Caco-2 (cell line): ENCODE data around the gene SLC44A4. TPM values are rescaled to one million over a fixed set of nuclear protein-coding genes. Genes with fewer than 3 reads are reported as not detected.

Experiments
- BruUV-seq: library from RNA; stranded (reverse); fragments of 400-500 nt; replicated peaks from 2 replicates; lab custom pipeline; 2021; lab: Mats Ljungman, UMichigan
- CTCF ChIA-PET: fragments of 300-600 bp; sonication (Branson Sonifier 250); formaldehyde crosslinking; loops from one replicate; lab custom pipeline; 2022; ENCODE audit warnings: antibody characterized with exemption; lab: Charles Lee
- POLR2A ChIA-PET: fragments of 300-600 bp; sonication (Branson Sonifier 250); formaldehyde crosslinking; loops from one replicate; lab custom pipeline; 2022; ENCODE audit warnings: antibody characterized with exemption; lab: Charles Lee
- DNase-seq, 2 experiments: peaks; one replicate each; pipeline versions ENCODE4 v3.0.0 to v3.0.0-alpha.2; 2020 to 2022
- H3K27me3 ChIP-seq: replicated peaks from 2 replicates; pipeline ENCODE4 v1.6.0; 2011; ENCODE audit warnings: low read length; ENCODE audit not compliant: control insufficient read depth, insufficient read depth
- H3K36me3 ChIP-seq: 2 replicates; pipeline ENCODE4 v1.5.1; 2011; ENCODE audit warnings: low read length; ENCODE audit not compliant: control insufficient read depth, insufficient read depth
- H3K4me1 ChIP-seq: fragments of 250-450 bp; sonication (Bioruptor Pico); 2 replicates; pipeline ENCODE4 v1.5.1; 2020; ENCODE audit warnings: mild to moderate bottlenecking
- H3K4me3 ChIP-seq: 2 replicates; pipeline ENCODE4 v1.5.1; 2011; ENCODE audit warnings: low read depth, mild to moderate bottlenecking, control low read depth, low read length
- H3K9me3 ChIP-seq: fragments of 250-450 bp; sonication (Bioruptor Pico); 2 replicates; pipeline ENCODE4 v1.5.1; 2020; ENCODE audit warnings: mild to moderate bottlenecking, moderate library complexity
- H3K27ac Mint-ChIP-seq: one replicate; pipeline ENCODE4 v1.8.0; 2022; ENCODE audit warnings: mixed read lengths; ENCODE audit not compliant: unreplicated experiment
- H3K27me3 Mint-ChIP-seq: one replicate; pipeline ENCODE4 v1.8.0; 2022; ENCODE audit warnings: mixed read lengths; ENCODE audit not compliant: insufficient read depth, unreplicated experiment
- H3K36me3 Mint-ChIP-seq: one replicate; pipeline ENCODE4 v1.8.0; 2022; ENCODE audit warnings: mild to moderate bottlenecking, mixed read lengths; ENCODE audit not compliant: insufficient read depth, unreplicated experiment
- H3K4me1 Mint-ChIP-seq: one replicate; pipeline ENCODE4 v1.8.0; 2022; ENCODE audit warnings: low read depth, mixed read lengths; ENCODE audit not compliant: unreplicated experiment
- H3K4me3 Mint-ChIP-seq: one replicate; pipeline ENCODE4 v1.8.0; 2022; ENCODE audit warnings: mild to moderate bottlenecking, moderate library complexity, mixed read lengths; ENCODE audit not compliant: unreplicated experiment
- H3K9me3 Mint-ChIP-seq: one replicate; pipeline ENCODE4 v1.8.0; 2022; ENCODE audit warnings: mixed read lengths; ENCODE audit not compliant: unreplicated experiment
- intact Hi-C: fragments of 100-400 bp; cut with micrococcal nuclease; formaldehyde crosslinking; loops from one replicate; pipeline ENCODE4 v1.10.0; 2022; ENCODE audit not compliant: unreplicated experiment
- total RNA-seq: library from RNA; stranded (reverse); gene quantifications from 2 replicates; pipeline ENCODE4 v1.2.3, GENCODE V29; 2022
- TF ChIP-seq, protein P1 (sequence below), 2 experiments: fragments of 200-600 bp in 1 of 2; IDR thresholded peaks; 1 replicate in 1 of 2; 2 replicates in 1 of 2; pipeline versions ENCODE4 v1.5.1 to v1.8.0; 2011 to 2022; ENCODE audit warnings: antibody characterized with exemption in 1 of 2, control low read depth in 1 of 2, inconsistent platforms in 1 of 2, low read depth in 1 of 2, low read length in 1 of 2, mild to moderate bottlenecking in 1 of 2, moderate library complexity in 1 of 2; ENCODE audit not compliant: insufficient read depth in 1 of 2, severe bottlenecking in 1 of 2, unreplicated experiment in 1 of 2

Gene SLC44A4
- total RNA-seq, 1 experiment from 2014 or later = 0.57 TPM

GRCh38 chr6:31927242-31927862, 48.6 kb upstream of the SLC44A4 start, which contains the start of gene C2:
TSS of gene C2 (plus strand) at chr6:31927717. CDS start at chr6:31927753, 36 bp downstream.
- H3K4me1 ChIP-seq = peaks cover 3% of the 10 kb centered on the region; the same call in 1 of the 2 replicates
- Mint-ChIP-seq H3K4me1 (no peaks in the 10 kb centered on the region), H3K4me3 (no peak within 1 kb of the TSS), H3K36me3 (no peaks in the 10 kb centered on the region), H3K27ac (no peak within 1 kb of the TSS), H3K9me3 (no peaks in the 10 kb centered on the region), H3K27me3 (no peaks in the 10 kb centered on the region)
- H3K27me3 ChIP-seq = no peaks in the 10 kb centered on the region
- BruUV-seq = no TSS peak
- TF ChIP-seq, protein P1, sequence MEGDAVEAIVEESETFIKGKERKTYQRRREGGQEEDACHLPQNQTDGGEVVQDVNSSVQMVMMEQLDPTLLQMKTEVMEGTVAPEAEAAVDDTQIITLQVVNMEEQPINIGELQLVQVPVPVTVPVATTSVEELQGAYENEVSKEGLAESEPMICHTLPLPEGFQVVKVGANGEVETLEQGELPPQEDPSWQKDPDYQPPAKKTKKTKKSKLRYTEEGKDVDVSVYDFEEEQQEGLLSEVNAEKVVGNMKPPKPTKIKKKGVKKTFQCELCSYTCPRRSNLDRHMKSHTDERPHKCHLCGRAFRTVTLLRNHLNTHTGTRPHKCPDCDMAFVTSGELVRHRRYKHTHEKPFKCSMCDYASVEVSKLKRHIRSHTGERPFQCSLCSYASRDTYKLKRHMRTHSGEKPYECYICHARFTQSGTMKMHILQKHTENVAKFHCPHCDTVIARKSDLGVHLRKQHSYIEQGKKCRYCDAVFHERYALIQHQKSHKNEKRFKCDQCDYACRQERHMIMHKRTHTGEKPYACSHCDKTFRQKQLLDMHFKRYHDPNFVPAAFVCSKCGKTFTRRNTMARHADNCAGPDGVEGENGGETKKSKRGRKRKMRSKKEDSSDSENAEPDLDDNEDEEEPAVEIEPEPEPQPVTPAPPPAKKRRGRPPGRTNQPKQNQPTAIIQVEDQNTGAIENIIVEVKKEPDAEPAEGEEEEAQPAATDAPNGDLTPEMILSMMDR (IDR thresholded peaks at IDR 0.05; ENCODE audit: insufficient read depth in 1 of 2, low read depth in 1 of 2, low read length in 1 of 2, severe bottlenecking in 1 of 2, unreplicated experiment in 1 of 2) = no peak
- intact Hi-C loops = no loop called here
- H3K9me3 ChIP-seq = no peaks in the 10 kb centered on the region
- H3K36me3 ChIP-seq = no peaks in the 10 kb centered on the region; the same call in 1 of the 2 replicates
- 0 out of 2 replicates have a peak within 1 kb of the TSS, but pooled peaks have one; percentile 11 for H3K4me3 ChIP-seq
- POLR2A ChIA-PET = no interaction called here
- CTCF ChIA-PET = no interaction called here
- DNase-seq = no peak

- POLR2A ChIA-PET = interaction anchor here (0.8 to 1.0 kb wide), 2 partner anchors 24 to 116 kb away, joined by 3 read pairs; partner anchors contain the start of gene LSM2
- intact Hi-C loops = no loop called here
- no peaks in the 10 kb centered on the region for H3K27me3 Mint-ChIP-seq
- Histone ChIP-seq H3K4me3 (no peak overlapping the region), H3K27me3 (no peaks in the 10 kb centered on the region), H3K9me3 (no peaks in the 10 kb centered on the region), H3K4me1 (peaks cover 18% of the 10 kb centered on the region), H3K36me3 (no peaks in the 10 kb centered on the region; the same call in 1 of the 2 replicates)
- no peak overlapping the region for H3K27ac Mint-ChIP-seq
- no peaks in the 10 kb centered on the region for H3K36me3 Mint-ChIP-seq
- no peak overlapping the region for H3K4me3 Mint-ChIP-seq
- TF ChIP-seq, protein P1 (IDR thresholded peaks at IDR 0.05; ENCODE audit: insufficient read depth in 1 of 2, low read depth in 1 of 2, low read length in 1 of 2, severe bottlenecking in 1 of 2, unreplicated experiment in 1 of 2) = peak in 1 of 2 experiments; percentile 40
- no peaks in the 10 kb centered on the region for H3K9me3 Mint-ChIP-seq
- peak in 1 of 2 experiments; percentile 55 for DNase-seq
- no TSS peak for BruUV-seq
- H3K4me1 Mint-ChIP-seq = peaks cover 16% of the 10 kb centered on the region
- CTCF ChIA-PET = interaction anchor here (0.5 to 1.6 kb wide), 6 partner anchors 15 to 150 kb away, joined by 3 to 6 read pairs (median 3); partner anchors contain the start of gene NEU1
Measured at GRCh38 chr6:31922942-31923341, 44.1 kb upstream of the SLC44A4 start.

- H3K9me3 Mint-ChIP-seq = no peaks in the 10 kb centered on the region
- H3K9me3 ChIP-seq = no peaks in the 10 kb centered on the region
- TF ChIP-seq, protein P1 (IDR thresholded peaks at IDR 0.05; ENCODE audit: insufficient read depth in 1 of 2, low read depth in 1 of 2, low read length in 1 of 2, severe bottlenecking in 1 of 2, unreplicated experiment in 1 of 2) = no peak
- ChIA-PET CTCF (interaction anchor here (0.7 kb wide), 1 partner anchor 32 kb away, joined by 3 read pairs; no protein-coding TSS in a partner anchor), POLR2A (interaction anchor here (0.8 to 1.7 kb wide), 3 partner anchors 18 to 32 kb away, joined by 3 to 4 read pairs (median 3); partner anchors contain the start of gene CFB)
- BruUV-seq = no TSS peak
- peak in 1 of 2 experiments; percentile 51 for DNase-seq
- H3K4me1 Mint-ChIP-seq = peaks cover 20% of the 10 kb centered on the region
- H3K36me3 ChIP-seq = no peaks in the 10 kb centered on the region; the same call in 1 of the 2 replicates
- peaks cover 15% of the 10 kb centered on the region for H3K4me1 ChIP-seq
- H3K4me3 ChIP-seq = no peak overlapping the region
- no peaks in the 10 kb centered on the region for H3K27me3 Mint-ChIP-seq
- H3K36me3 Mint-ChIP-seq = no peaks in the 10 kb centered on the region
- H3K27ac Mint-ChIP-seq = no peak overlapping the region
- intact Hi-C loops = loop anchor here (2.0 kb wide), 1 partner anchor 20 kb away; no protein-coding TSS in a partner anchor
- H3K4me3 Mint-ChIP-seq = no peak overlapping the region
- no peaks in the 10 kb centered on the region for H3K27me3 ChIP-seq
Measured at GRCh38 chr6:31920811-31921210, 42.0 kb upstream of the SLC44A4 start.
